OCI-LY1 (cell line): ENCODE measurements around the gene TTC27.

ENCODE experiments used
- CTCF ChIP-seq: fragments of 200-600 bp; sonication (generic), shearing (Covaris generic); IDR thresholded peaks from 2 replicates; pipeline ENCODE4 v1.5.1; 2017; ENCODE audit warnings: mild to moderate bottlenecking, antibody characterized with exemption, low read length, moderate library complexity, mixed read lengths
- EZH2 ChIP-seq: fragments of 200-600 bp; sonication (generic), shearing (Covaris generic); IDR thresholded peaks from 2 replicates; pipeline ENCODE4 v1.8.0; 2017; ENCODE audit warnings: borderline replicate concordance, mixed run types, mild to moderate bottlenecking, antibody characterized with exemption, low read length, moderate library complexity, mixed read lengths

- TF ChIP-seq CTCF (no peak), EZH2 (no peak)
These were observed 63.8 kb downstream of the TTC27 start for GRCh38 chr2:32691678-32692077.
